Thoracic aorta endothelial cell (primary cell): ENCODE data around the gene COA1. TPM values are rescaled to one million over a fixed set of nuclear protein-coding genes. Genes with fewer than 3 reads are reported as not detected.

Experiments used
- total RNA-seq: library from RNA; depleted of rRNA; stranded (reverse); fragments of >200 nt; gene quantifications from 2 replicates; pipeline ENCODE4 v1.2.3, GENCODE V29; 2012

Gene COA1
- 69.3 and 72.7 TPM in 2 replicates for total RNA-seq

GRCh38 chr7:43729214-43729923 lies at the start of gene COA1:
TSS of gene COA1 (minus strand) at chr7:43729523. CDS start at chr7:43648614, 80,909 bp downstream.

GRCh38 chr7:43758029-43758821 lies 28.9 kb upstream of the COA1 start, which contains the start of gene BLVRA:
TSS of gene BLVRA (plus strand) at chr7:43758680. CDS start at chr7:43771159, 12,479 bp downstream.

Other genes with a start within 250 kb of the COA1 start
- 106 and 128 TPM in 2 replicates for gene STK17A, start 146.4 kb downstream of the COA1 start, total RNA-seq
- 31.0 and 33.2 TPM in 2 replicates for gene BLVRA, start 29.2 kb upstream of the COA1 start, total RNA-seq
- 77.8 and 104 TPM in 2 replicates for gene MRPS24, start 140.0 kb upstream of the COA1 start, total RNA-seq
- gene URGCP, start 177.1 kb upstream of the COA1 start, total RNA-seq = 16.0 and 23.1 TPM in 2 replicates
- 9.7 and 13.5 TPM in 2 replicates for gene UBE2D4, start 196.9 kb upstream of the COA1 start, total RNA-seq